HG03558 (cell line): ENCODE measurements around the gene DENND6B.
"Not testable (repeated sequence)": the region's sequence is repeated elsewhere in the genome, so short reads cannot be mapped to it uniquely, and the experiment has no call there.

Experiments used
- ATAC-seq: cut with Tn5 transposase; IDR thresholded peaks from one replicate; pipeline ENCODE4 v1.9.1; 2021; ENCODE audit warnings: moderate number of reproducible peaks; ENCODE audit not compliant: unreplicated experiment; ENCODE audit errors: extremely low read depth

Gene DENND6B

GRCh38 chr22:50326956-50327710 lies at the start of gene DENND6B:
DENND6B (minus strand) TSS chr22:50327012; CDS start chr22:50326988, 24 bp downstream.
- peak; percentile 45 for ATAC-seq

GRCh38 chr22:50376085-50376651 lies 49.4 kb upstream of the DENND6B start:
- no peak for ATAC-seq

GRCh38 chr22:50371101-50371648 lies 44.4 kb upstream of the DENND6B start:
- no peak for ATAC-seq

DNA sequence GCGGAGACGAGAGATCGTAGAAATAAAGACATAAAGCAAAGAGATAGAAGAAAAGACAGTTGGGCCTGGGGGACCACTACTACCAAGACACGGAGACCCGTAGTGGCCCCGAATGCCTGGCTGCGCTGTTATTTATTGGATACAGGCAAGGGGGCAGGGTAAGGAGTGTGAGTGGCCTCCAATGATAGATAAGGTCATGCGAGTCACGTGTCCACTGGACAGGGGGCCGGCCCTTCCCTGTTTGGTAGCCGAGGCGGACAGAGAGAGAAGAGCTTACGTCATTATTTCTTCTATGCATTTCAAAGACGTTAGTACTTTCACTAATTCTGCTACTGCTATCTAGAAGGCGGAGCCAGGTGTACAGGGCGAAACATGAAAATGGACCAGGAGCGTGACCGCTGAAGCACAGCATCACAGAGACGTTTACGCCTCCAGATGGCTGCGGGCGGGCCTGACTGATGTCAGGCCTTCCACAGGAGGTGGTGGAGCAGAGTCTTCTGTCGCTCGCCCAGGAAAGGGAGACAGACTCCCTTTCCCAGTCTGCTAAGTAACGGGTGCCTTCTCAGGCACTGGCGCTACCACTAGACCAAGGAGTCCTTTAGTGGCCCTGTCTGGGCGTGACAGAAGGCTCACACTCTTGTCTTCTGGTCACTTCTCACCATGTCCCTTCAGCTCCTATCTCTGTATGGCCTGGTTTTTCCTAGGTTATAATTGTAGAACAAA lies 41.1 kb upstream of the DENND6B start:
- no peak for ATAC-seq

DNA sequence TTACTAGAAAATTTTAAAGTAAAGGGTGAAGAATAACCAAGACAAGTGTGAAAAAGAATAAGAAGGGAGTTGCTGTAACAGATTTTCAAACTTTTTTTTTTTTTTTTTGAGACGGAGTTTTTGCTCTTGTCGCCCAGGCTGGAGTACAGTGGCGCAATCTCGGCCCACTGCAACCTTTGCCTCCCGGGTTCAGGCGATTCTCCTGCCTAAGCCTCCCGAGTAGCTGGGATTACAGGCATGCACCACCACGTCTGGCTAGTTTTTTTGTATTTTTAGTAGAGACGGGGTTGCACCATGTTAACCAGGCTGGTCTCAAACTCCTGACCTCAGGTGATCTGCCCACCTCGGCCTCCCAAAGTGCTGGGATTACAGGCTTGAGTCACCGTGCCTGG lies 37.0 kb upstream of the DENND6B start:
- not testable (repeated sequence) for ATAC-seq

DNA sequence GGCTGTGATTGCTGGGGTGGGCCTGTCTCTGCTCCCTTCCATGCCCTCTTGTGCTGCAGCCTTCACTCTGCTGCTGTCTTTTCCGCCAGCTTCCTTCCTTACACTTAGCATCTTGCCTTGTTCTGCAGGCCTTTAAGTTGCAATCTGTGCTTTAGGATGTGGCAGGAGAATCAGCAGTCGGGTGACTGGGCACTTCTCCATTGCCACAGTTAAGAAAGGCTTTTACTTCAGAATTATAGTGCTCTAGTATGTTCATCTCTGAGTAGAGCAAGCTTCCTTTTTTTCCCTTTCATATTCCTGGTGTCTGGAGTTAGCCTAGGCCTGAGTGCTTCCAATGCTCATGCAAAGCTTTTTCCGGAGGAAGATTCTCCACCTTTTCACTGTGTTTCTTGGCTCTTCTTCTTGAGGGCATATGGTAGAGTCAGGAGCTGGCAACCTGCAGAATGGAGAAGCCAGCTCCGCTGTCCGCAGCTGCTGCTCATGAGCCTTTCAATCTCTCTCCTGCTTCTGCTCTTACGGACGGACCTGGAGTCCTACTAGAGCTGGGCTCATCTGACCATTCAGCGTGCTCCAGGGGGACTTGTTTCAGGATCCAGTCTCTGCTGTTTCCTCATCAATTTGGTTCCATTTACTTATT lies 36.5 kb upstream of the DENND6B start:
- no peak for ATAC-seq

DNA sequence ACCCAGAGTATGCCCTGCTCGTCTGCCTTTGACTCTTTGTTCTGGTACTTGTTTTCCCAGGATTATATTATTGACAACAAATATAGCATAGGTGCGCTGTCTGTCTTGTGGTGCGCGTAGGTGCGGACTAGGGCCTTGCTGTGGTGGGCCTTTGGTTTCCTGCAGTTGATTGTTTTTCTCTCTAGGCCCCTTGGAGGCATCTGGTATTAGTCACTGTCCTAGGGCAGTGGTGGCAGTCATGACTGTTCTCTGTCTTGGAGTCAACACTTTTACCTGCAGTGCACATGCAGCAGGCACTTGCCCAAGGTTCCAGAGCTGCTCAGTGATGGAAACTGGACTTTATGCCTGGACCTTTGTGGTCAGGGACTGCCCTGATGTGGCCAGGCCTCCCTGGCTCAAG lies 34.9 kb upstream of the DENND6B start:
- no peak for ATAC-seq

DNA sequence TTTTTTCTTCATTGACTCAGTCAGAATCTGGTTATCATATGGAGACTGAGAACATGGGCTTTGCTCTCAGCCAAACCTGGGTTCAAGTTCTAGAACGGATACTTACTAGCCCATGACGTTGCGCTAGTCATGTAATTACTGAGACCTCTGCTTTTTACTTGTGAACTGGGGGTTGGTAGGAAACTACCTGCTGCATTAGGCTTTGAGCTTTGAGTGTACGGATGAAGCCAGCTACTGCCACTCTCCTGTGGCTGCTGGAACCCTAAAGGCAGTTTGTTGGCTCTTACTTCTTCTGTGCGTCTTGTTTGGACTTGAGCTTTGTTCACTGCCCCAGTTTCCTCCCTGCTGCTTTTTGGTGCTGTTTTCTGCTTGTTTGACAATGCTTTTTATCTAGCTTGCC lies 34.4 kb upstream of the DENND6B start:
- no peak for ATAC-seq

DNA sequence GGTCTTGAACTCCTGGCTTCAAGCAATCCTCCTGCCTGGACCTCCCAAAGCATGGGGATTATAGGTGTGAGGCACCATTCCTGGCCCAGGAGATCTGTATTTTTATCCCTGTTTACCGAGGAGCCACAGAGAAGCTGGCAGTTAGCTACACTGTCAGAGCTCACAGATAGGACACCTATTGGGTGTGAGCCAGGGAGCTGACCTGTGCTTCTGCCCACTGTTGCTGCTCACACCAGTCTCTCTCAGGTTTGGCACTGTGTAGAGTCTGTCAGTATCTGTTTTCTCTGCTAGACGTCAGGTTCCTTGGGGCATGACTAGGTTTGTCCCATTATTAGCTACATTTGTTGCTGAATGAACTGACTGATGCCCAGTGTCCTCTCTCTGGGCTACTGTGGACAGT lies 33.8 kb upstream of the DENND6B start:
- ATAC-seq = no peak

- ATAC-seq = no peak
These were observed 30.9 kb upstream of the DENND6B start for GRCh38 chr22:50357756-50358155.

- no peak for ATAC-seq
These were observed 30.4 kb upstream of the DENND6B start for GRCh38 chr22:50357222-50357621.

- ATAC-seq = no peak
These were observed 29.4 kb upstream of the DENND6B start for GRCh38 chr22:50356186-50356585.

DNA sequence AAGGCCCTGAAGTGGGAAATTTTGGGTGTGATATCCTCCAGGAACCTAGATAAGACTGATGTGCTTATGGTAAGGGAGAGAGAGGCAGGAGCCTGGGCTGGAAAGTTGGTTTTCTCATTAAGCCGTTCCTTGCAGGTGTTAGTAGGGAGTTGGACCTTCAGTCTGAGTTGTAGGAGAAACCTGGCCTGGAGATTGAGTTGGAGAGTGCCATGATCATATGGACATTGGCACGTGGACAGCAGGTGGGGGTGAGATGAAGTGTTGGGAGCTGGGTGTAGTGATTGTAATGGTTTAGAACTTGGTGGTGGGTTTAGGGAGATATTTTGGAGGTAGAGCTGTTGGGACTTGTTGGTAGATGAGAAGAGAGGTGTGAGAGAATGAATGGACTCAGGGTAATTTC lies 21.2 kb upstream of the DENND6B start:
- ATAC-seq = no peak

- no peak for ATAC-seq
These were observed 20.3 kb upstream of the DENND6B start for GRCh38 chr22:50347157-50347556.

DNA sequence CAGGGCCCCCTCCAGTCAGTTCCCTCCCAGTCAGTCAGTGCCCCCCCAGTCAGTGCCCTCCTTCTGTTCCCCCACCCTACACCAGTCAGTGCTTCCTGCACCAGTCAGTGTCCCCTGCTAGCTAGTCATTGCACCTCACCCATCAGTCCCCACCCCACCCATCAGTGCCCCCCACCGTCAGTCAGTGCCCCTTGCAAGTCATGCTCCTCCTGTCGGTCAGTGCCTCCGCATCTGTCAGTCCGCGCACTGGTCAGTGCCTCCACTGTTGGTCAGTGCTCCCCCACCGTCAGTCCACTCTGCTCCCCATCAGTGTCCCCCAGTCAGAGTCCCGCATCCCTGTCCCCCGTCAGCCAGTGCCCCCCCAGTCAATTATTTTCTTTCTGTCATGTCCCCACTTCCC lies 19.7 kb upstream of the DENND6B start:
- ATAC-seq = no peak

DNA sequence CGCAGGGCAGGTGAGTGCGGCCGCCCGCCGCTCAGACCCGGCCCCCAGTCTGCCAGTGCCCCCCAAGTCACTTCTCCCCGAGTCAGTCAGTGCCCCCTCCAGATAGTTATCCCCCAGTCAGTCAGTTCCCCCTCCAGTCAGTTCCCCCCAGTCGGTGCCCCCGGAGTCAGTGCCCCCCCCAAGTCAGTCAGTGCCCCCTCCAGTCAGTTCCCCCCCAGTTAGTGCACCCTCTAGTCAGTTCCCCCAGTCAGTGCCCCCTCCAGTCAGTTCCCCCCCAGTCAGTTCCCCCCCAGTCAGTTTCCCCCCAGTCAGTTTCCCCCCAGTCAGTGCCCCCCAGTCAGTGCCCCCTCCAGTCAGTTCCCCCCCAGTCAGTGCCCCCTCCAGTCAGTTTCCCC lies 16.7 kb upstream of the DENND6B start:
- no peak for ATAC-seq

- no peak for ATAC-seq
These were observed 16.1 kb upstream of the DENND6B start, which contains the start of gene PPP6R2 for GRCh38 chr22:50342651-50343540. PPP6R2 (plus strand) TSS chr22:50343327; CDS start chr22:50393909, 50,582 bp downstream.

GRCh38 chr22:50341977-50342650 lies 15.3 kb upstream of the DENND6B start:
- ATAC-seq = no peak
